HL-60 (cell line): Measurements from ENCODE around the gene ANKRD2.

Source experiments
- GABPA ChIP-seq: IDR thresholded peaks from 2 replicates; pipeline ENCODE4 v1.6.1; 2012; ENCODE audit warnings: low read depth
- POLR2AphosphoS5 ChIP-seq: IDR thresholded peaks from 2 replicates; pipeline ENCODE4 v1.6.1; 2012; ENCODE audit warnings: low read depth
- SPI1 ChIP-seq: IDR thresholded peaks from 2 replicates; pipeline ENCODE4 v1.6.1; 2012; ENCODE audit warnings: low read depth, mild to moderate bottlenecking, borderline replicate concordance
- TF ChIP-seq, protein P1 (sequence below): IDR thresholded peaks from one replicate; pipeline ENCODE4 v1.5.1; 2011; ENCODE audit warnings: low read length, control low read depth, inconsistent platforms; ENCODE audit not compliant: insufficient read depth
- TF ChIP-seq, protein P2 (sequence below): IDR thresholded peaks from 2 replicates; pipeline ENCODE4 v1.6.1; 2012; ENCODE audit warnings: low read depth; ENCODE audit not compliant: insufficient replicate concordance

DNA sequence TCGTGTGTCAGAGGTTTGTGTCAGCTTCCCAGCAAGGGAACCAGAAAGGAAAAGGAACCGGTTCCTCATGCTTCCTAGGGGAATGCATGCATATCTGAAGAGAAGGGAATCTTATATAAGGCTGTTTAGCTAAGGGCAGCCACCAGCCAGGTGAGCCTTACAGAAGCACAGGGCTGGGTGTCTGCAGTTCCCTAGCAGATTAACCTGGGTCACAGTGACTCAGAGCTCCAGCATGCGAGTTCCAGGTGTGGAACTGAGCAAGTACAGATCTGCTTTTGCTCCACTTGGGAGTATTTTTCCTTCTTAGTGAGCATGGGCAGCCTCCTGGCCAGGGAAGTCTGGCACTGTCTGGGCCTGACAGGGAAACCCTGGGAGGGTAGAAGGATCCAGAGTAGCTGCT, 957 bp upstream of the ANKRD2 start:
- TF ChIP-seq, protein P1, sequence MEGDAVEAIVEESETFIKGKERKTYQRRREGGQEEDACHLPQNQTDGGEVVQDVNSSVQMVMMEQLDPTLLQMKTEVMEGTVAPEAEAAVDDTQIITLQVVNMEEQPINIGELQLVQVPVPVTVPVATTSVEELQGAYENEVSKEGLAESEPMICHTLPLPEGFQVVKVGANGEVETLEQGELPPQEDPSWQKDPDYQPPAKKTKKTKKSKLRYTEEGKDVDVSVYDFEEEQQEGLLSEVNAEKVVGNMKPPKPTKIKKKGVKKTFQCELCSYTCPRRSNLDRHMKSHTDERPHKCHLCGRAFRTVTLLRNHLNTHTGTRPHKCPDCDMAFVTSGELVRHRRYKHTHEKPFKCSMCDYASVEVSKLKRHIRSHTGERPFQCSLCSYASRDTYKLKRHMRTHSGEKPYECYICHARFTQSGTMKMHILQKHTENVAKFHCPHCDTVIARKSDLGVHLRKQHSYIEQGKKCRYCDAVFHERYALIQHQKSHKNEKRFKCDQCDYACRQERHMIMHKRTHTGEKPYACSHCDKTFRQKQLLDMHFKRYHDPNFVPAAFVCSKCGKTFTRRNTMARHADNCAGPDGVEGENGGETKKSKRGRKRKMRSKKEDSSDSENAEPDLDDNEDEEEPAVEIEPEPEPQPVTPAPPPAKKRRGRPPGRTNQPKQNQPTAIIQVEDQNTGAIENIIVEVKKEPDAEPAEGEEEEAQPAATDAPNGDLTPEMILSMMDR: no peak
- TF ChIP-seq POLR2AphosphoS5 (no peak), GABPA (no peak), SPI1 (no peak)
- TF ChIP-seq, protein P2, sequence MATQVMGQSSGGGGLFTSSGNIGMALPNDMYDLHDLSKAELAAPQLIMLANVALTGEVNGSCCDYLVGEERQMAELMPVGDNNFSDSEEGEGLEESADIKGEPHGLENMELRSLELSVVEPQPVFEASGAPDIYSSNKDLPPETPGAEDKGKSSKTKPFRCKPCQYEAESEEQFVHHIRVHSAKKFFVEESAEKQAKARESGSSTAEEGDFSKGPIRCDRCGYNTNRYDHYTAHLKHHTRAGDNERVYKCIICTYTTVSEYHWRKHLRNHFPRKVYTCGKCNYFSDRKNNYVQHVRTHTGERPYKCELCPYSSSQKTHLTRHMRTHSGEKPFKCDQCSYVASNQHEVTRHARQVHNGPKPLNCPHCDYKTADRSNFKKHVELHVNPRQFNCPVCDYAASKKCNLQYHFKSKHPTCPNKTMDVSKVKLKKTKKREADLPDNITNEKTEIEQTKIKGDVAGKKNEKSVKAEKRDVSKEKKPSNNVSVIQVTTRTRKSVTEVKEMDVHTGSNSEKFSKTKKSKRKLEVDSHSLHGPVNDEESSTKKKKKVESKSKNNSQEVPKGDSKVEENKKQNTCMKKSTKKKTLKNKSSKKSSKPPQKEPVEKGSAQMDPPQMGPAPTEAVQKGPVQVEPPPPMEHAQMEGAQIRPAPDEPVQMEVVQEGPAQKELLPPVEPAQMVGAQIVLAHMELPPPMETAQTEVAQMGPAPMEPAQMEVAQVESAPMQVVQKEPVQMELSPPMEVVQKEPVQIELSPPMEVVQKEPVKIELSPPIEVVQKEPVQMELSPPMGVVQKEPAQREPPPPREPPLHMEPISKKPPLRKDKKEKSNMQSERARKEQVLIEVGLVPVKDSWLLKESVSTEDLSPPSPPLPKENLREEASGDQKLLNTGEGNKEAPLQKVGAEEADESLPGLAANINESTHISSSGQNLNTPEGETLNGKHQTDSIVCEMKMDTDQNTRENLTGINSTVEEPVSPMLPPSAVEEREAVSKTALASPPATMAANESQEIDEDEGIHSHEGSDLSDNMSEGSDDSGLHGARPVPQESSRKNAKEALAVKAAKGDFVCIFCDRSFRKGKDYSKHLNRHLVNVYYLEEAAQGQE: no peak
